PFSK-1 (cell line): Measurements from ENCODE around the gene MAML1.

Source experiments
- FOXP2 ChIP-seq: optimal IDR thresholded peaks from 2 replicates; pipeline ENCODE3; 2011; ENCODE audit warnings: borderline replicate concordance, control low read depth, inconsistent platforms; ENCODE audit not compliant: insufficient read depth; ENCODE audit errors: extremely low read length, extremely low read depth
- POLR2AphosphoS5 ChIP-seq: IDR thresholded peaks from 2 replicates; pipeline ENCODE4 v1.6.1; 2012; ENCODE audit warnings: low read depth, mild to moderate bottlenecking, control low read depth, low read length, moderate library complexity
- REST ChIP-seq, 2 experiments: IDR thresholded peaks; 2 replicates each; pipeline versions ENCODE4 v1.6.1 to v1.8.0; 2011 to 2012; ENCODE audit warnings: low read depth in 2 of 2, low read length in 2 of 2, control low read depth in 1 of 2, inconsistent platforms in 1 of 2, mild to moderate bottlenecking in 1 of 2, moderate library complexity in 1 of 2; ENCODE audit not compliant: insufficient read depth in 1 of 2
- SIN3A ChIP-seq: IDR thresholded peaks from 2 replicates; pipeline ENCODE4 v1.6.1; 2012; ENCODE audit warnings: mild to moderate bottlenecking, low read length, moderate library complexity, borderline replicate concordance; ENCODE audit not compliant: insufficient read depth
- TAF1 ChIP-seq: IDR thresholded peaks from 2 replicates; pipeline ENCODE4 v1.6.1; 2012; ENCODE audit warnings: low read length, control low read depth, borderline replicate concordance; ENCODE audit not compliant: insufficient read depth

Gene MAML1

DNA sequence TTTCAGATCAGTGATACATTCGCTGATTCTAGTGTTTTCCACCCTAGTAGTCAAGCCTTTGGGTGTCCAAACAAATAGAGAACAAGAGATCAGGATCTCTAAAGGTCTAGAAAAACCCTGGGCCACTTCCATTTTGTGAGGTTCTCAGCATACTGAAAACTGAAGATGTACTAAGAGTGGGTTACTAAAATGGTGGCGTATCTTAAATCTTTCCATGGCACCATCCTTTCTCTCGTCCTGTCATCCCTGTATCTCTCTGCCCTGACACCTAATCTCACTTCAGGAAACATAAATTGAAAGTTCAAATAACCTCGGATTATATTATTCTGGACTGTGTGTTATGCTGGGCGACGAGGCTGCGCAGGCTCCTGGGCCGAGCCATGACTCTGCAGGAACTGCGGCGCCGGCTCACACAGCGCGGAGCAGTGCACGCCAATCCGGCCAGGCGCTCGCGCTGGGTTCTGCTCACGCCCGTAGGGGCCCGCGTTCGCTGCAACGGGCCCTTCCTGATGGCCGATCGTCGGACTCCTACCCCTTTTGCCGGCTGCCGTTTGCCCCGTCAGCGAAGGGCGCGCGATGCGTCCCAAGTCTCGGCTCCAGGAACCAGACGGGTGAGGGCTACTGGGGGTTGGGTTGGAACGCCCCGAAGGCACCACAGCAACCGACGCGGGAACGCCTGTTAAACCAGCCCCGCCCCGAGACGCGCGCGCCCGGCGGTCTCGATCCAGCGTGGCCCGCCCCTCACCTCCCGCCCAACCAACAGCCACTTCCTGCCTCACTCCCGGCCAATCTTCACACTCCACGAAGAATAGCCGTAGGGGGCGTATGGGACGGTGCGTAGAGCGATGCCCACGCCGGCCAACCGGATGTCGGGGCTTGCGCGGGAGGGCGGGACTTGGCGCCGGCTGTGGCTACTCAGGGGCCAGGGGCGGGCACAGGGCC lies 34.4 kb upstream of the MAML1 start:
- TF ChIP-seq REST (IDR thresholded peaks at IDR 0.05; ENCODE audit: insufficient read depth in 1 of 2, low read depth in 2 of 2, low read length in 2 of 2), result peak in 1 of 2 experiments; percentile 15; a peak in 1 of 4 replicates
- peak; percentile 75 for TF ChIP-seq FOXP2
- no peak for TF ChIP-seq SIN3A
- no peak for TF ChIP-seq TAF1
- TF ChIP-seq POLR2AphosphoS5, result peak; percentile 69

GRCh38 chr5:179698935-179699615 lies 33.5 kb upstream of the MAML1 start, which contains the start of gene CANX:
Gene CANX (plus strand): TSS chr5:179698967. CDS start chr5:179705682, 6,715 bp downstream.
- TF ChIP-seq POLR2AphosphoS5, result no peak; the same call in 1 of the 2 replicates
- TF ChIP-seq FOXP2, result peak; percentile 46
- TF ChIP-seq REST (IDR thresholded peaks at IDR 0.05; ENCODE audit: insufficient read depth in 1 of 2, low read depth in 2 of 2, low read length in 2 of 2), result 0 out of 4 replicates have a peak, but pooled peaks of 1 of the 2 experiments have one; percentile 23
- TF ChIP-seq SIN3A, result peak; percentile 89
- TF ChIP-seq TAF1, result peak; percentile 69; the same call in 1 of the 2 replicates

DNA sequence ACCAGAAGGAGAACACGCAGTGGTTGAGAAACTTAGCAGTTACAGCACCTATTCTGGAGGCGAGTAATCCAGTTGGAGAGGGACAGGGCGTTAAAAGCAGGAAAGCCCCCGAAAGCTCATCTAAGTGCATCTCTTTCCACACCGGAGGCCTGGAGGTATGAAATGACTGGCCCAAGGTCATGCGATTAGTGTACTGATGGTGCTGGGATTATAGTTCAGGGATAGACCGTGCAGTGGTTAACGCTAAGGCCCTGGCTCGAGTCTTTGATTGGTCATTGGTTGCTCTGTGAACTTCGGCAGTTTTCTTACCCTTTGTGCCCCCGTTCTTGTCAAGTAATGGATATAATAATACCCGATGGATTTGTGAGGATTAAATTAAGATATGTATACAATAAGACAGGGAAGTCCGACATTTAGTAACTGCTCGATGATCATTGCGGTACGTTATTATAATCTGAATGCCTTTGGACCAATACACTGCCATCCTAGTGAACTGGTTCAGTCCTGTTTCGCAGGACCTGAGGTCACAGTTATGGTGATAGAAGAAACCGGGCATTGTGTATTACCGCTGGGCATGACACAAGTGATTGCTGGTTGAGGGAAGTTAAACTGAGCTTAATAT lies 32.9 kb upstream of the MAML1 start:
- TF ChIP-seq POLR2AphosphoS5 (peak; percentile 32; the same call in 1 of the 2 replicates), REST (IDR thresholded peaks at IDR 0.05; ENCODE audit: insufficient read depth in 1 of 2, low read depth in 2 of 2, low read length in 2 of 2) (no peak), TAF1 (no peak), SIN3A (0 out of 2 replicates have a peak, but pooled peaks have one; percentile 31), FOXP2 (no peak)

GRCh38 chr5:179700401-179700918 lies 32.2 kb upstream of the MAML1 start:
- TF ChIP-seq REST (IDR thresholded peaks at IDR 0.05; ENCODE audit: insufficient read depth in 1 of 2, low read depth in 2 of 2, low read length in 2 of 2) (no peak), SIN3A (no peak), TAF1 (no peak), POLR2AphosphoS5 (no peak), FOXP2 (no peak)
